ENCODE measurements around the gene ZNF107.
A peak's percentile ranks its signal among the peaks of the same experiment; 100 is the strongest.

ZNF107 gene

DNA sequence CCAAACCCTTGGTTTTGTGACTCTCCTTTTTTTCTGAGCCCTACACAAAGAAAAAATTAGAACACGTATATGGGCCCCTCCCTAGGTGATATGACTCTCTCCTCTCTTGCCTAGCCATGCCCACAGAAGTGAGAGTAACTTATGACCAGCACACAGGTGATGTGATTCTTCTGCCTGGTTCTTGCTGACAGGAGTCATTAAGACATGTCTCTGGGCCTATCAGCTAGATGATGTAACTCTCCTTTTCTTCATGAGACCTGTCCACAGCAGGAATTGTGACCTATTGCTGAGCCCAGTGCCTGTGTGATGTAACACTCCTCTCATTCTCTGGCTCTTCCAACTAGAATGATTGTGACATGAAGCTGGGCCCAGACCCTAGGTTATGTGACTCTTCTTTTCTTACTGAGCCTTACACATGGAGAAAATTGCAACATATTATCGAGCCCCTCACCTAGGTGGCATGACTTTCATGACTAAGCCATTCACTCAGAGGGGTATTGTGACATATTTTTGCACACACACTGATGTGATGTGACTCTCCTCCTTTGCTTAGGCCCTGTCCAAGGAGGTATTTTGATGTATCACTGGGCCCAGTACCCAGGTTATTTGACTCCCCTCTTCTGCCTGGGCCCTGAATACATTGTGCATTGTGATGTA, 31.4 kb upstream of the ZNF107 start:
- no peaks in the 10 kb centered on the region for H3K4me1 ChIP-seq (ENCODE audit: insufficient read depth, low read length, severe bottlenecking)
- no peaks in the 10 kb centered on the region for H4K20me1 ChIP-seq (ENCODE audit: insufficient read depth, low read length)
- no peaks in the 10 kb centered on the region for H3K9me2 ChIP-seq (ENCODE audit: low read depth, low read length)
- H2AFZ ChIP-seq (ENCODE audit: low read length): no peak overlapping the region
- H3F3A ChIP-seq (ENCODE audit: insufficient read depth, low read length): no peaks in the 10 kb centered on the region
- H3K36me3 ChIP-seq (ENCODE audit: insufficient read depth, low read length): no peaks in the 10 kb centered on the region
- no peak overlapping the region for H3K4me3 ChIP-seq (ENCODE audit: low read depth, low read length, poor library complexity, severe bottlenecking)
- H3K79me2 ChIP-seq (ENCODE audit: insufficient read depth, low read length): no peaks in the 10 kb centered on the region
- H3K9me3 ChIP-seq (ENCODE audit: low read length): no peaks in the 10 kb centered on the region
- H3K27me3 ChIP-seq (ENCODE audit: insufficient read depth, low read length): no peaks in the 10 kb centered on the region
- H3K27ac ChIP-seq (ENCODE audit: low read depth, low read length, poor library complexity, severe bottlenecking): no peak overlapping the region
- H3K4me2 ChIP-seq (ENCODE audit: low read length): no peak overlapping the region
- H3K9ac ChIP-seq (ENCODE audit: low read length): no peak overlapping the region
- TF ChIP-seq, protein P1, sequence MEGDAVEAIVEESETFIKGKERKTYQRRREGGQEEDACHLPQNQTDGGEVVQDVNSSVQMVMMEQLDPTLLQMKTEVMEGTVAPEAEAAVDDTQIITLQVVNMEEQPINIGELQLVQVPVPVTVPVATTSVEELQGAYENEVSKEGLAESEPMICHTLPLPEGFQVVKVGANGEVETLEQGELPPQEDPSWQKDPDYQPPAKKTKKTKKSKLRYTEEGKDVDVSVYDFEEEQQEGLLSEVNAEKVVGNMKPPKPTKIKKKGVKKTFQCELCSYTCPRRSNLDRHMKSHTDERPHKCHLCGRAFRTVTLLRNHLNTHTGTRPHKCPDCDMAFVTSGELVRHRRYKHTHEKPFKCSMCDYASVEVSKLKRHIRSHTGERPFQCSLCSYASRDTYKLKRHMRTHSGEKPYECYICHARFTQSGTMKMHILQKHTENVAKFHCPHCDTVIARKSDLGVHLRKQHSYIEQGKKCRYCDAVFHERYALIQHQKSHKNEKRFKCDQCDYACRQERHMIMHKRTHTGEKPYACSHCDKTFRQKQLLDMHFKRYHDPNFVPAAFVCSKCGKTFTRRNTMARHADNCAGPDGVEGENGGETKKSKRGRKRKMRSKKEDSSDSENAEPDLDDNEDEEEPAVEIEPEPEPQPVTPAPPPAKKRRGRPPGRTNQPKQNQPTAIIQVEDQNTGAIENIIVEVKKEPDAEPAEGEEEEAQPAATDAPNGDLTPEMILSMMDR (IDR thresholded peaks at IDR 0.05; ENCODE audit: low read length): no peak
- no peak for TF ChIP-seq EZH2 (IDR thresholded peaks at IDR 0.05; ENCODE audit: borderline replicate concordance, low read length)

DNA sequence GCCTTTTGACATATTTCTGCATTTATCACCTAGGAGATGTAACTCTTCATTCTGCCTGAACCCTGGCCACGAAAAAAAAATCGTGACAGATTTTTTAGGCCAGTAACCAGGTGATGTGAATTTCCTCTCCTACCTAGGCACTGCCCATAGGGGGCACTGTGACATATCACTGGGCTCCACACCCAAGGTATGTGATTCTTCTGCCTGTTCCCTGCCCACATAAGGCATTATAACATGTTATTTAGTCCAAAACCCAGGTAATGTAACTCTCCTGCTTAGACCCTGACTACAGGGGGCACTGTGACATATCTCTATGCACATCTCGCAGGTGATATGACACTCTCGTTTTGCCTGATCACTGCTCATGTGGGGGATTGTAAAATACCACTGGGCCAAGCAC, 29.5 kb upstream of the ZNF107 start:
- no peaks in the 10 kb centered on the region for H3K9me3 ChIP-seq (ENCODE audit: low read length)
- no peaks in the 10 kb centered on the region for H3K79me2 ChIP-seq (ENCODE audit: insufficient read depth, low read length)

DNA sequence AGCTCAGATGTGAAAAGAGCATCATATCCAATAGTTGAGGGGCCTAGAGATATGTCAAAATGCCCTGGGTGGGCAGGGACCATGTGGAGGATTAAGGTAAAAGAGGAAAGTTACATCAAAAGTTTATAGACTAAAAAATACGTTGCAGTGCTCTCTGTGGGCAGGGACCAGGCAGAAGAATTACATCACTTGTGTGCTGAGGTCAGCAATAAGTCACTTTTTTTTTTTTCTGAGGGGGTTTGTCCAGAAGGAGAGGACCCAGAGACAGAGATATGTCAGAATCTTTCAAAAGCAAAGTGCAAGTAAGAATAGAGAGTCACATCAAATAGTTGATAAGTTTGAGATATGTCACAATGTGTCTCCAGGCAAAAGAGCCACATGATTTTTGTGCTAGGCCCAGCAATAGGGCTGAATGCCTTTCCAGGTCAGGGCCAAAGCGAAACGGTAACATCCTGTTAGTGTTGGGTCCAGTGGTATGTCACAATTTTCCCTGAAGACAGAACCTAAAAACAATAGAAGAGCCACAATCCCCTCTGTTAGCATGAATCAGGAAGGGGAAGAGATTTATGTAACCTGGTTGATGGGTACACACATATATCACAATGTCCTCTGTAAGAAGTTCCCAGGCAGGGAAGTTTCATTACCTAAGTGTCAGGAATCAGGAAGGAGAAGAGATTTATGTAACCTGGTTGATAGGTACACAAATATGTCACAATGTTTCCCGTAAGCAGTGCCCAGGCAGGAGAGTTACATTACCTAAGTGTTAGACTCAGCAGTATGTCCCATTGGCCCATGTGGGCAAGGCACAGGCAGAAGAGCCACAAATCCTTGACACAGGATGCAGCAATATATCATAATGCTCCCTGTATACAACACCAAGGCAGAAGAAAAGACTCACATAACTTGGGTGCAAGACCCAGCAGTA, 28.1 kb upstream of the ZNF107 start:
- no peaks in the 10 kb centered on the region for H4K20me1 ChIP-seq (ENCODE audit: insufficient read depth, low read length)
- no peak overlapping the region for H2AFZ ChIP-seq (ENCODE audit: low read length)
- no peaks in the 10 kb centered on the region for H3K9me3 ChIP-seq (ENCODE audit: low read length)
- H3K27ac ChIP-seq (ENCODE audit: low read depth, low read length, poor library complexity, severe bottlenecking): no peak overlapping the region
- H3K79me2 ChIP-seq (ENCODE audit: insufficient read depth, low read length): no peaks in the 10 kb centered on the region
- TF ChIP-seq, protein P1 (IDR thresholded peaks at IDR 0.05; ENCODE audit: low read length): no peak
- no peak for TF ChIP-seq EZH2 (IDR thresholded peaks at IDR 0.05; ENCODE audit: borderline replicate concordance, low read length)
- H3K4me2 ChIP-seq (ENCODE audit: low read length): no peak overlapping the region
- no peak overlapping the region for H3K9ac ChIP-seq (ENCODE audit: low read length)
- H3K36me3 ChIP-seq (ENCODE audit: insufficient read depth, low read length): no peaks in the 10 kb centered on the region
- no peaks in the 10 kb centered on the region for H3K4me1 ChIP-seq (ENCODE audit: insufficient read depth, low read length, severe bottlenecking)
- H3K27me3 ChIP-seq (ENCODE audit: insufficient read depth, low read length): no peaks in the 10 kb centered on the region
- H3F3A ChIP-seq (ENCODE audit: insufficient read depth, low read length): no peaks in the 10 kb centered on the region
- no peaks in the 10 kb centered on the region for H3K9me2 ChIP-seq (ENCODE audit: low read depth, low read length)
- no peak overlapping the region for H3K4me3 ChIP-seq (ENCODE audit: low read depth, low read length, poor library complexity, severe bottlenecking)

More for the DNA sequence above, 29.5 kb upstream of the ZNF107 start:
- H3K4me2 ChIP-seq (ENCODE audit: low read length): no peak overlapping the region
- H3K27ac ChIP-seq (ENCODE audit: low read depth, low read length, poor library complexity, severe bottlenecking): no peak overlapping the region
- H3K27me3 ChIP-seq (ENCODE audit: insufficient read depth, low read length): no peaks in the 10 kb centered on the region
- no peak overlapping the region for H3K9ac ChIP-seq (ENCODE audit: low read length)
- no peaks in the 10 kb centered on the region for H3F3A ChIP-seq (ENCODE audit: insufficient read depth, low read length)
- H3K4me1 ChIP-seq (ENCODE audit: insufficient read depth, low read length, severe bottlenecking): no peaks in the 10 kb centered on the region
- H4K20me1 ChIP-seq (ENCODE audit: insufficient read depth, low read length): no peaks in the 10 kb centered on the region
- no peak overlapping the region for H3K4me3 ChIP-seq (ENCODE audit: low read depth, low read length, poor library complexity, severe bottlenecking)
- H3K9me2 ChIP-seq (ENCODE audit: low read depth, low read length): no peaks in the 10 kb centered on the region
- no peak overlapping the region for H2AFZ ChIP-seq (ENCODE audit: low read length)
- H3K36me3 ChIP-seq (ENCODE audit: insufficient read depth, low read length): no peaks in the 10 kb centered on the region
- TF ChIP-seq, protein P1 (IDR thresholded peaks at IDR 0.05; ENCODE audit: low read length): peak; percentile 73
- TF ChIP-seq EZH2 (IDR thresholded peaks at IDR 0.05; ENCODE audit: borderline replicate concordance, low read length): no peak
